Measurements from ENCODE around the gene IL22RA1. TPM values are rescaled to one million over a fixed set of nuclear protein-coding genes. Genes with fewer than 3 reads are reported as not detected.

IL22RA1 gene
- total and polyA plus RNA-seq, 9 of the 15 experiments (the other 6 are each of a cell fraction or from before 2014, with no cell fraction given) = not detected

DNA sequence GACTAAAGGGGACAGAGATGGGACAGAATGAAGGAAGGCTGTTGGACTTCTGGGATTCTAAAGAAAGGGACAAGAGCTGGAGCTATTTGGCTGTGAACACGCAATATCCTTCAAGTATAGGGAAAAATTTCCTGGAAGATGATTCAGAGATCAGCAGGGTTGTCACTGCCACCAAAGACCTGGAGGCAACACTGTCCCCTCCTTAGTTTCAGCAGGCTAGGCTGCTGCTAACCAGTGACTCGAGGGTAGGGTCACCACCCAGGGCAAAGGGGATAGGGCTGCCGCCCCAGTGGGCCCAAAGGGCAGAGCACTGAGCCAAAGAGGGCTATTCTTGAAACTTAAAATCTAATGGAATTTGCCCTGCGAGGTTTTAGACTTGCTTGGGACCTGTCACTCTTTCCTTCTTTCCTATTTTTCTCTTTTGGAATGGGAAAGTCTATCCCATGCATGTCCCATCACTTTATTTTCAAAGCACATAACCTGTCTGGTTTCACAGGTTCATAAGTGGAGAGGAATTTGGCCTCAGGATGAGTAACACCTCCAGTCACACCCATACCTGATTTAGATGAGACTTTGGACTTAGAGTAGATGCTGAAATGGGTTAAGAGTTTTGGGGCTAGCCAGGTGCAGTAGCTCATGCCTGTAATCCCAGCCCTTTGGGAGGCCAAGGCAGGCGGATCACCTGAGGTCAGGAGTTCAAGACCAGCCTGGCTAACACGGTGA is 32.3 kb upstream of the IL22RA1 start:
- 1% methylated on average over 6 of the region's 6 CpGs for WGBS (ENCODE audit: insufficient coverage, low coverage, missing lambda C conversion rate)
- Histone ChIP-seq H4K20me1 (replicated peaks; ENCODE audit: control insufficient read depth, insufficient read depth, low read length) (no peaks in the 10 kb centered on the region), H3K4me2 (ENCODE audit: insufficient read depth, low read length) (no peak overlapping the region), H3K9me1 (ENCODE audit: control insufficient read depth, insufficient read depth, low read length) (no peaks in the 10 kb centered on the region), H2AFZ (ENCODE audit: low read depth, low read length) (no peak overlapping the region), H3K27ac (ENCODE audit: extremely low read depth, low read depth, low read length) (no peak overlapping the region), H3K27me3 (ENCODE audit: control insufficient read depth in 2 of 2, insufficient read depth in 2 of 2, low read length in 2 of 2) (peaks cover 31 to 33% of the 10 kb centered on the region in 2 experiments), H3K4me3 (no peak overlapping the region), H3K4me1 (replicated peaks in 1 of 2; ENCODE audit: control insufficient read depth in 2 of 2, insufficient read depth in 2 of 2, low read length in 2 of 2) (no peaks in the 10 kb centered on the region), H3K9me3 (replicated peaks; ENCODE audit: control insufficient read depth, insufficient read depth, low read depth, low read length) (no peaks in the 10 kb centered on the region), H3K79me2 (ENCODE audit: control insufficient read depth, insufficient read depth, low read length) (no peaks in the 10 kb centered on the region), H3K36me3 (ENCODE audit: control insufficient read depth, insufficient read depth, low read length) (no peaks in the 10 kb centered on the region), H3K9ac (ENCODE audit: insufficient read depth in 1 of 2, low read depth in 2 of 2, low read length in 2 of 2) (no peak overlapping the region)
- CTCF ChIA-PET (ENCODE audit: low intra/inter-chr PET ratio) = no interaction called here
- DNase-seq (ENCODE audit: extremely low read depth in 1 of 4, low spot score in 3 of 4) = no peak
- FAIRE-seq = no peak
- POLR2A ChIA-PET = interaction anchor here (0.7 kb wide), 1 partner anchor 15 kb away, joined by 3 read pairs; no protein-coding TSS in a partner anchor
- intact Hi-C loops (cut with micrococcal nuclease) (no loop called here), in situ Hi-C loops (cut with MboI) (no loop called here)
- BruUV-seq (replicated peaks) = no TSS peak
- no peak for ATAC-seq
- no peak for TF ChIP-seq HNRNPH1 (optimal IDR thresholded peaks at IDR 0.05; ENCODE audit: low read depth, low read length)
- no peak for TF ChIP-seq NCOA1 (IDR thresholded peaks at IDR 0.05; ENCODE audit: low read depth)
- TF ChIP-seq ESRRB (CRISPR knock-in tag; IDR thresholded peaks at IDR 0.05; ENCODE audit: borderline replicate concordance) = no peak
- TF ChIP-seq MAZ (CRISPR knock-in tag; conservative IDR thresholded peaks at IDR 0.05 in 1 of 2, IDR thresholded peaks at IDR 0.05 in 1 of 2) = no peak
- TF ChIP-seq, protein P1, sequence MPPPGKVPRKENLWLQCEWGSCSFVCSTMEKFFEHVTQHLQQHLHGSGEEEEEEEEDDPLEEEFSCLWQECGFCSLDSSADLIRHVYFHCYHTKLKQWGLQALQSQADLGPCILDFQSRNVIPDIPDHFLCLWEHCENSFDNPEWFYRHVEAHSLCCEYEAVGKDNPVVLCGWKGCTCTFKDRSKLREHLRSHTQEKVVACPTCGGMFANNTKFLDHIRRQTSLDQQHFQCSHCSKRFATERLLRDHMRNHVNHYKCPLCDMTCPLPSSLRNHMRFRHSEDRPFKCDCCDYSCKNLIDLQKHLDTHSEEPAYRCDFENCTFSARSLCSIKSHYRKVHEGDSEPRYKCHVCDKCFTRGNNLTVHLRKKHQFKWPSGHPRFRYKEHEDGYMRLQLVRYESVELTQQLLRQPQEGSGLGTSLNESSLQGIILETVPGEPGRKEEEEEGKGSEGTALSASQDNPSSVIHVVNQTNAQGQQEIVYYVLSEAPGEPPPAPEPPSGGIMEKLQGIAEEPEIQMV (tag; conservative IDR thresholded peaks at IDR 0.05; ENCODE audit: low read depth) = no peak
- TF ChIP-seq, protein P2, sequence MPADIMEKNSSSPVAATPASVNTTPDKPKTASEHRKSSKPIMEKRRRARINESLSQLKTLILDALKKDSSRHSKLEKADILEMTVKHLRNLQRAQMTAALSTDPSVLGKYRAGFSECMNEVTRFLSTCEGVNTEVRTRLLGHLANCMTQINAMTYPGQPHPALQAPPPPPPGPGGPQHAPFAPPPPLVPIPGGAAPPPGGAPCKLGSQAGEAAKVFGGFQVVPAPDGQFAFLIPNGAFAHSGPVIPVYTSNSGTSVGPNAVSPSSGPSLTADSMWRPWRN (IDR thresholded peaks at IDR 0.05; ENCODE audit: low read depth) = no peak
- no peak for TF ChIP-seq SMARCE1 (IDR thresholded peaks at IDR 0.05)
- TF ChIP-seq, protein P3, sequence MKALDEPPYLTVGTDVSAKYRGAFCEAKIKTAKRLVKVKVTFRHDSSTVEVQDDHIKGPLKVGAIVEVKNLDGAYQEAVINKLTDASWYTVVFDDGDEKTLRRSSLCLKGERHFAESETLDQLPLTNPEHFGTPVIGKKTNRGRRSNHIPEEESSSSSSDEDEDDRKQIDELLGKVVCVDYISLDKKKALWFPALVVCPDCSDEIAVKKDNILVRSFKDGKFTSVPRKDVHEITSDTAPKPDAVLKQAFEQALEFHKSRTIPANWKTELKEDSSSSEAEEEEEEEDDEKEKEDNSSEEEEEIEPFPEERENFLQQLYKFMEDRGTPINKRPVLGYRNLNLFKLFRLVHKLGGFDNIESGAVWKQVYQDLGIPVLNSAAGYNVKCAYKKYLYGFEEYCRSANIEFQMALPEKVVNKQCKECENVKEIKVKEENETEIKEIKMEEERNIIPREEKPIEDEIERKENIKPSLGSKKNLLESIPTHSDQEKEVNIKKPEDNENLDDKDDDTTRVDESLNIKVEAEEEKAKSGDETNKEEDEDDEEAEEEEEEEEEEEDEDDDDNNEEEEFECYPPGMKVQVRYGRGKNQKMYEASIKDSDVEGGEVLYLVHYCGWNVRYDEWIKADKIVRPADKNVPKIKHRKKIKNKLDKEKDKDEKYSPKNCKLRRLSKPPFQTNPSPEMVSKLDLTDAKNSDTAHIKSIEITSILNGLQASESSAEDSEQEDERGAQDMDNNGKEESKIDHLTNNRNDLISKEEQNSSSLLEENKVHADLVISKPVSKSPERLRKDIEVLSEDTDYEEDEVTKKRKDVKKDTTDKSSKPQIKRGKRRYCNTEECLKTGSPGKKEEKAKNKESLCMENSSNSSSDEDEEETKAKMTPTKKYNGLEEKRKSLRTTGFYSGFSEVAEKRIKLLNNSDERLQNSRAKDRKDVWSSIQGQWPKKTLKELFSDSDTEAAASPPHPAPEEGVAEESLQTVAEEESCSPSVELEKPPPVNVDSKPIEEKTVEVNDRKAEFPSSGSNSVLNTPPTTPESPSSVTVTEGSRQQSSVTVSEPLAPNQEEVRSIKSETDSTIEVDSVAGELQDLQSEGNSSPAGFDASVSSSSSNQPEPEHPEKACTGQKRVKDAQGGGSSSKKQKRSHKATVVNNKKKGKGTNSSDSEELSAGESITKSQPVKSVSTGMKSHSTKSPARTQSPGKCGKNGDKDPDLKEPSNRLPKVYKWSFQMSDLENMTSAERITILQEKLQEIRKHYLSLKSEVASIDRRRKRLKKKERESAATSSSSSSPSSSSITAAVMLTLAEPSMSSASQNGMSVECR (CRISPR knock-in tag; IDR thresholded peaks at IDR 0.05) = no peak
- TF ChIP-seq MLX (CRISPR knock-in tag; conservative IDR thresholded peaks at IDR 0.05) = no peak
- TF ChIP-seq SIRT6 (IDR thresholded peaks at IDR 0.05; ENCODE audit: low read depth, low read length) = no peak
- TF ChIP-seq CEBPB (tag; IDR thresholded peaks at IDR 0.05) = no peak
- TF ChIP-seq TCFL5 (CRISPR knock-in tag; conservative IDR thresholded peaks at IDR 0.05) = no peak
- no peak for TF ChIP-seq MECOM (CRISPR knock-in tag; IDR thresholded peaks at IDR 0.05)
- no peak for TF ChIP-seq ZNF263 (CRISPR knock-in tag; IDR thresholded peaks at IDR 0.05; ENCODE audit: borderline replicate concordance)
- TF ChIP-seq ZNF174 (CRISPR knock-in tag; IDR thresholded peaks at IDR 0.05) = no peak

Measured in K562 (cell line).